Activated naive CD4-positive, alpha-beta T cell treated with Interleukin-2 at 50 U/mL for 16 hours (primary cell): Measurements from ENCODE around the gene DHX40.
"Not testable (repeated sequence)": the region's sequence is repeated elsewhere in the genome, so short reads cannot be mapped to it uniquely, and the experiment has no call there.

ENCODE experiments used
- DNase-seq: peaks from one replicate; pipeline ENCODE4 v3.0.0-alpha.2; 2020

DHX40 gene

DNA sequence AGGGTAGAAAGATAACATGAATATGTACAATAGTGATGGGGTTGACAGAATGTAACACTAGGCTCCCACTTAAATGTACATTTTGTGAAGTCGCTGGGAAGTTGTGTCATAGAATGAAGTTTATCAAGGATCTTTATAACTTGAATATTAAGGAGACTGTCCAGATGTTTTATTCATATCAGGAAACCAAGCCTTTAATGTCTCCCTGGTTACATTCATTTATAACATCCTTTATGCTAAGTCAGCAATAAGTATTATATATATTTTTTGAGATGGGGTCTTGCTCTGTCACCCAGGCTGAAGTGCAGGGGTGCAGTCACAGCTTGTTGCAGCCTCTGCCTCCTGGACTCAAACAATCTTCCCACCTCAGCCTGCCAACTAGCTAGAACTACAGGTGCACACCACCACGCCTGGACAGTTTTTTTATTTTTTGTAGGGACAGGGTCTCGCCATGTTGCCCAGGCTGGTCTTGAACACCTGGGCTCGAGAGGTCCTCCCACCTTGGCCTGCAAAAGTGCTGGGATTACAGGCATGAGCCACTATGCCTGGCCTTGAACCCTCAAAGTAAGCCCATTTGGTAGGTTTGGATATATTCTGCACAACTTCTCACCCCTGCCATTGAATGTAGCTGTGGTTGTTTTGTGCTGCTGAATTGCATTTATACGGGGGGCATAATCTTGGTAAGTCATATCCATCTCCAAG is 68.4 kb downstream of the DHX40 start:
- no peak for DNase-seq

GRCh38 chr17:59634632-59635541 is 69.5 kb downstream of the DHX40 start:
- DNase-seq, result no peak

DNA sequence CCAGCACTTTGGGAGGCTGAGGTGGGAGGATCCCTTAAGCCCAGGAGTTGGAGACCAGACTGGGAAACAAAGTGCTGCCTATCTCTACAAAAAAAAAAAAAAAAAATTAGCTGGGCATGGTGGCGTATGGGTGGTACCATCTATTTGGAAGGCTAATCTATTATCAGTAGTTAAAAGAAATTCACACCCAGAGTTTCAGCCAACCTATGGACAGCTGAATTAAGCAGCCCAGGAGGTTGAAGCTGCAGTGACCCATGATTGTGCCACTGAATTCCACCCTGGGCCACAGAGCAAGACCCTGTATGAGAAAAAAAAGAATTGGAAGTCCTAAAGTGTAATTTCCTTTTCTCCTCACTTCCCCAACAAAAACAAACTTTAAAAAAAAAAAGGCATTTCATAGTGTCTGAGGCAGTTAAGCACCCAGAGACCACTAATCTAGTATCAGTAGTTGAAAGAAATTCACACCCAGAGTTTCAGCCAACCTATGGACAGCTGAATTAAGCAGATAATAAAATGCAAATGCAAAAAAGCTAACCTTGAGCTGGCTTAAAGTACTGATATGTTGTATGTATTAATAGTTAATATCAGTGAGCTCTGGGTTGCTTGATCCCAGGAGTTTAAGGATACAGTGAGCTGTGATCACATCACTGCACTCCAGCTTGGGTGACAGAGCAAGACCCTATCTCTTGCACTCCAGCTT is 72.4 kb downstream of the DHX40 start:
- no peak for DNase-seq

DNA sequence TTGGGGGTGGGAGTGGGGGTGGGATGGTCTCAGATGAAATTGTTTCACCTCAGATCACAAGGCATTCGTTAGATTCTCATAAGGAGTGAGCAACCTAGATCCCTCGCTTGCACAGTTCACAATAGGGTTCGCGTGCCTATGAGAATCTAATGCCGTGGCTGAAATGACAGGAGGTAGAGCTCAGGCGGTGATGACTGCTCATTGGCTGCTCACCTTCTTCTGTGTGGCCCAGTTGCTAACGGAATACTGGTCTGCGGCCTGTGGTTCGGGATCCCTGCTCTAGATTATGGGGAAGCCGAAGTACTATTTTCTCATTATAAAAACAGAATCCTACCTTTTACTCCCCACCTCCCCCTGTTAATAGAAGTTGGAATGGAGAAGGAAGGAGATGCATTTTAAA is 73.1 kb downstream of the DHX40 start:
- no peak for DNase-seq

DNA sequence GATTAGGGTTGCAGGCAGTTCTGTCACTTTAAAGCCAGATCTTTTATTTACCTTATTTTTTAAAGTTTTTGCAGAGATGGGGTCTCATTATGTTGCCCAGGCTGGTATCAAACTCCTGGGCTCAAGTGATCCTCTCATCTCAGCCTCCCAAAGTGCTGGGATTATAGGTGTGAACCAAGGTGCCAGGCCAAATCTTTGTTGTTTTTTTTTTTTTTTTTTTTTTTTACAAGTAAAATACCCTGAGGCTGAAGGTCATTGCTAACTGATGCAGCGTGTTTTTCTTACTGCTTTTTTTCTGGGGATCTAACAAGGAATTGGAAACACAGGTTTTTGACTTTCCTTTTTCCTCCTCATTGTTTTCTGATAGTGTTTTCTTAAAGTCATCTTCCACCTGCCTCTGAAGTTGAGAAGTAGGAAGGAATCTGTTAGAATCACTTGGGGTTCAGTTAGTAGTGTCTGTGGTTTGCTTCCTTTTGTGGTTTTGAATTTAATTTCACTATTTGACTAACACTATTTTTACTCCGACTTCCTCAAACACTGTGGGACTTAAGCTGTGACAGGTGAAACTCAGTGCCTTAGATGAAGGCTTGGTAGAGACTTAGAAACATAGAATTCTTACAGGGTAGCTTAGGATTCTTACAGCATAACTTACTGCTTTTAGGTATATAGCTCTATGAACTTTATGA is 76.5 kb downstream of the DHX40 start:
- DNase-seq, result no peak

GRCh38 chr17:59642565-59642964 is 77.2 kb downstream of the DHX40 start:
- DNase-seq, result no peak

- DNase-seq, result no peak
Observed at GRCh38 chr17:59643159-59644140, 78.0 kb downstream of the DHX40 start.

DNA sequence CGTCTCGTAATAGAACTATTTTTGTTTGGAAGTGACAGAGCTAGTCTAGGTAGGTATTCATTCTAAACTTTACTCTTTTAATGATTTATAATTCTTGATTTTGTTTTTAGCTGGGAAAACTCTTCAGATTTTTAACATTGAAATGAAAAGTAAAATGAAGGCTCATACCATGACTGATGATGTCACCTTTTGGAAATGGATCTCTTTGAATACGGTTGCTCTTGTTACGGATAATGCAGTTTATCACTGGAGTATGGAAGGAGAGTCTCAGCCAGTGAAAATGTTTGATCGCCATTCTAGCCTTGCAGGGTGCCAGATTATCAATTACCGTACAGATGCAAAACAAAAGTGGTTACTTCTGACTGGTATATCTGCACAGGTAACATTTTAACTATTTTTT is 81.9 kb downstream of the DHX40 start:
- no peak for DNase-seq

DNA sequence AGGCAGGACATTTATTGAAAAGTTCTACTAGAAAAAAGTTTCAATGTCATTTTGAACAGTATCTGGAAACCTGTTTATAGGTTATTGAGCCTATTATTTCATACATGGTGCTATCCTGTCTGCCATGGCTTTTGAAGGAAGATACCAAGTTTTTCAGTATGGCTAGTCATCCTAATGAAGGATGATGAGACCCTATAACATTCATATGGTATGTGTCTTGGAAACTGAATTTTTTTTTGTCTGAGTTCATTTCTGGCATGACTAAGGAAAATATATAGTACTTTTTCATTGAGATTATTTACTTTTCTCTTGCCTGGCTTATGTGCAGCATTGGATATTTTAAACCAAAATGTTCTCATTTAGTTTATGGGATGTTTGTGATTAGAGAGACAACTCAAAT is 84.5 kb downstream of the DHX40 start:
- no peak for DNase-seq

GRCh38 chr17:59650642-59651041 is 85.2 kb downstream of the DHX40 start:
- DNase-seq, result no peak

GRCh38 chr17:59651346-59651745 is 85.9 kb downstream of the DHX40 start:
- DNase-seq, result no peak

DNA sequence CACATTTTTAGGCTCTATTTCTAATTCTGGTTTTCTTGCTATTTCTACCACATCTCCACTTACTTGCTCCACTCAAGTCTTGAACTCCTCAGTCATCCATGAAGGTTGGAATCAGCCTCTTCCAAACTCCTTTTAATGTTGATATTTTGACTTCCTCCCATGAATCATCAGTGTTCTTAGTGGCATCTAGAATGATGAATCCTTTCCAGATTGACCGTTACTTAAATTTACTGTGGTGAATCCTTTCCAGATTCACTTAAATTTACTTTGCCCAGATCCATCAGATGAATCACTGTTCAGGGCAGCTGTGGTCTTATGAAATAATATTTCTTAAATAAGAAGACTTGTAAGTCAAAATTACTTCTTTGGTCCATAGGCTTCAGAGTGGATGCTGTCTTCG is 86.7 kb downstream of the DHX40 start:
- DNase-seq, result no peak

DNA sequence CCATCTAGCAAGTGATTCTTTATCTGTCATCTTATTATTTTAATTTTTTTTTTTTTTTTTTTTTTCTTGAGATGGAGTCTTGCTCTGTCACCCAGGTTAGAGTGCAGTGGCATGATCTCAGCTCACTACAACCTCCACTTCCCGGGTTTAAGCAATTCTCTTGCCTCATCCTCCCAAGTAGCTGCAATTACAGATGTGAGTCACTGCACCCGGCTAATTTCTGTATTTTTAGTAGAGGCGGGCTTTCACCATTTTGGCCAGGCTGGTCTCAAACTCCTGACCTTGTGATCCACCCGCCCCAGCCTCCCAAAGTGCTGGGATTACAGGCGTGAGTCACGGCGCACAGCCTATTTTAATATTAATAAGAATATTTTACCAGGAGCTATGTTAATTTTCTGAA is 91.2 kb downstream of the DHX40 start:
- not testable (repeated sequence) for DNase-seq
